GM21515 (cell line): ENCODE measurements around the gene LRP5.
A peak's percentile ranks its signal among the peaks of the same experiment; 100 is the strongest.

Experiments
- ATAC-seq: cut with Tn5 transposase; IDR thresholded peaks from one replicate; pipeline ENCODE4 v1.9.1; 2021; ENCODE audit not compliant: unreplicated experiment

Gene LRP5

GRCh38 chr11:68312117-68312779 is at the start of gene LRP5:
Gene LRP5 (plus strand): TSS chr11:68312591. CDS start chr11:68312715, 124 bp downstream.
- ATAC-seq, result no peak

GRCh38 chr11:68263444-68264035 is 48.9 kb upstream of the LRP5 start:
- no peak for ATAC-seq

- ATAC-seq, result no peak
Measured at GRCh38 chr11:68264244-68264643, 48.1 kb upstream of the LRP5 start.

- no peak for ATAC-seq
Measured at GRCh38 chr11:68264741-68265540, 47.5 kb upstream of the LRP5 start.

GRCh38 chr11:68266121-68266891 is 46.1 kb upstream of the LRP5 start:
- peak; percentile 53 for ATAC-seq

- ATAC-seq, result no peak
Measured at GRCh38 chr11:68266936-68267880, 45.2 kb upstream of the LRP5 start.

- ATAC-seq, result no peak
Measured at GRCh38 chr11:68267881-68268240, 44.5 kb upstream of the LRP5 start.

- ATAC-seq, result no peak
Measured at GRCh38 chr11:68269414-68270081, 42.8 kb upstream of the LRP5 start.

GRCh38 chr11:68270196-68271022 is 42.0 kb upstream of the LRP5 start:
- no peak for ATAC-seq

GRCh38 chr11:68271023-68271780 is 41.2 kb upstream of the LRP5 start:
- peak; percentile 25 for ATAC-seq

- ATAC-seq, result peak; percentile 62
Measured at GRCh38 chr11:68271781-68272608, 40.4 kb upstream of the LRP5 start, which contains the start of gene C11orf24. Gene C11orf24 (minus strand): TSS chr11:68271973. CDS start chr11:68263767, 8,206 bp downstream.

GRCh38 chr11:68273026-68273738 is 39.2 kb upstream of the LRP5 start:
- ATAC-seq, result no peak

GRCh38 chr11:68274306-68274705 is 38.1 kb upstream of the LRP5 start:
- no peak for ATAC-seq

GRCh38 chr11:68275721-68276507 is 36.5 kb upstream of the LRP5 start:
- ATAC-seq, result no peak

GRCh38 chr11:68276861-68277260 is 35.5 kb upstream of the LRP5 start:
- ATAC-seq, result no peak

GRCh38 chr11:68279676-68280075 is 32.7 kb upstream of the LRP5 start:
- ATAC-seq, result no peak
